ENCODE results near the gene SOX8.

The SOX8 gene

DNA sequence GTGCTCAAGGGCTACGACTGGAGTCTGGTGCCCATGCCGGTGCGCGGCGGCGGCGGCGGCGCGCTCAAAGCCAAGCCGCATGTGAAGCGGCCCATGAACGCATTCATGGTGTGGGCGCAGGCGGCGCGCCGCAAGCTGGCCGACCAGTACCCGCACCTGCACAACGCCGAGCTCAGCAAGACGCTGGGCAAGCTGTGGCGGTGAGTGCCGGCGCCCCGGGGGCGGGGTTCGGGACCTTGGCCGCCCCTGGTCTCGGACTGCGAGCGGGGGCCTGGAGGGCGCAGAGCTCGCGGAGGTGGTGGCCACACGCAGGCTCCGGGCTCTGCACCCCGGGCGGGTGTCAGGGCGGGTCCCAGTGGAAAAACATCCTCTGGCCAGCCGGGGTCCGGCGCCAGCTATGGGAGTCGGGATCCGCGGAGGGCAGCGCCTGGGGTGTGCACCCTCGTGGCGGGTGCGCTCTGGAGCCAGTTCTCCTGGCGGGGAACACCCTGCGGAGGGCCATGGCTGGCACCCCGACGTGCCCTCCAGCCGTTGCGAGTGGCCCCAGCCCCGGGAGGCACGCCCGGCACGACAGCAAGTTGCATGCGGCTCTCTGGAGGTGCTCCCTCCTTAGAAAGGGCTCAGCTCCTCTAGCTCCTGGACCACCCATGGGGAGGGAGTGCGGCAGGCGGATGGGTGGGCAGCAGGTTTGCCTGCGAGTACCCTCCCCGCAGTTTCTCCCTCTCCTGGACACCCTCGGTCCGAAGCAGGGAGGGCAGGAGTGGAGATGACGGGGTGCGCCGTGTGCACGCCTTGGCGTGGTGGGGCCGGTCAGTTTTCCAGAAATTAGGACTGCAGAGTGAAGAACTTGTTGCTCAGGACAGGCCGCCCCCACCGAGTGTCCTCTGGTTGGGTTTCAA, 824 bp downstream of the SOX8 start:
- peaks cover 23% of the 10 kb centered on the region for H3K27me3 ChIP-seq (ENCODE audit: low read depth, low read length)
- H3K4me1 ChIP-seq (ENCODE audit: control insufficient read depth in 1 of 2, insufficient read depth in 2 of 2, low read length in 2 of 2) = peaks cover 0 to 13% of the 10 kb centered on the region in 2 donors
- no peaks in the 10 kb centered on the region for H3K9me3 ChIP-seq (ENCODE audit: control insufficient read depth in 1 of 2, low read length in 2 of 2)
- peak overlapping the region in 1 of 2 donors; percentile 51 for H3K4me3 ChIP-seq (ENCODE audit: low read depth in 1 of 2, low read length in 2 of 2)
- H3K36me3 ChIP-seq (ENCODE audit: control insufficient read depth in 1 of 2, insufficient read depth in 2 of 2, low read length in 2 of 2) = no peaks in the 10 kb centered on the region
- no peak overlapping the region for H3K27ac ChIP-seq (ENCODE audit: low read length)

GRCh38 chr16:983044-984030, 1.8 kb downstream of the SOX8 start:
- Histone ChIP-seq H3K27ac (ENCODE audit: low read length) (no peak overlapping the region), H3K4me1 (ENCODE audit: control insufficient read depth in 1 of 2, insufficient read depth in 2 of 2, low read length in 2 of 2) (peaks cover 0 to 12% of the 10 kb centered on the region in 2 donors), H3K9me3 (ENCODE audit: control insufficient read depth in 1 of 2, low read length in 2 of 2) (no peaks in the 10 kb centered on the region), H3K27me3 (ENCODE audit: low read depth, low read length) (peaks cover 20% of the 10 kb centered on the region), H3K4me3 (ENCODE audit: low read depth in 1 of 2, low read length in 2 of 2) (peak overlapping the region in 1 of 2 donors; percentile 51), H3K36me3 (ENCODE audit: control insufficient read depth in 1 of 2, insufficient read depth in 2 of 2, low read length in 2 of 2) (no peaks in the 10 kb centered on the region)

- Histone ChIP-seq H3K9me3 (ENCODE audit: control insufficient read depth in 1 of 2, low read length in 2 of 2) (no peaks in the 10 kb centered on the region), H3K27ac (ENCODE audit: low read length) (no peak overlapping the region), H3K4me3 (ENCODE audit: low read depth in 1 of 2, low read length in 2 of 2) (no peak overlapping the region), H3K27me3 (ENCODE audit: low read depth, low read length) (peaks cover 20% of the 10 kb centered on the region), H3K4me1 (ENCODE audit: control insufficient read depth in 1 of 2, insufficient read depth in 2 of 2, low read length in 2 of 2) (peaks cover 0 to 12% of the 10 kb centered on the region in 2 donors), H3K36me3 (ENCODE audit: control insufficient read depth in 1 of 2, insufficient read depth in 2 of 2, low read length in 2 of 2) (no peaks in the 10 kb centered on the region)
Measured at GRCh38 chr16:984121-984694, 2.6 kb downstream of the SOX8 start.

DNA sequence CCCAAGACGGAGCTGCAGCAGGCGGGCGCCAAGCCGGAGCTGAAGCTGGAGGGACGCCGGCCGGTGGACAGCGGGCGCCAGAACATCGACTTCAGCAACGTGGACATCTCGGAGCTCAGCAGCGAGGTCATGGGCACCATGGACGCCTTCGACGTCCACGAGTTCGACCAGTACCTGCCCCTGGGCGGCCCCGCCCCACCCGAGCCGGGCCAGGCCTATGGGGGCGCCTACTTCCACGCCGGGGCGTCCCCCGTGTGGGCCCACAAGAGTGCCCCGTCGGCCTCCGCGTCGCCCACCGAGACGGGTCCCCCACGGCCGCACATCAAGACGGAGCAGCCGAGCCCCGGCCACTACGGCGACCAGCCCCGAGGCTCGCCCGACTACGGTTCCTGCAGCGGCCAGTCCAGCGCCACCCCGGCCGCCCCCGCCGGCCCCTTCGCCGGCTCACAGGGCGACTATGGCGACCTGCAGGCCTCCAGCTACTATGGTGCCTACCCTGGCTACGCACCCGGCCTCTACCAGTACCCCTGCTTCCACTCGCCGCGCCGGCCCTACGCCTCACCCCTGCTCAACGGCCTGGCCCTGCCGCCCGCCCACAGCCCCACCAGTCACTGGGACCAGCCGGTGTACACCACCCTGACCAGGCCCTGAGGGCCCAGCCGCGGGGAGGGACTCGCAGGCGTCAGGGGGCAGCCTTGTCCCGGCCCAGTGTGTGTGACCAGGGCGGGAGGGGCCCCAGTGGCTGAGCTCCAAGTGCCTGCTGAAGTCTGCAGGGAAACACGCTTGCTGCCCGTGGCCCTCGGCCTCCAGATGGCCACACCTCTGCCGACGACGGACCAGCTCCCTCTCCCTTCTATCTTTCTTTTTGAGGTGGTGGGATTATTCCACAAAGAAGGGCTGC, 3.4 kb downstream of the SOX8 start:
- H3K27me3 ChIP-seq (ENCODE audit: low read depth, low read length) = peaks cover 13% of the 10 kb centered on the region
- peaks cover 0 to 11% of the 10 kb centered on the region in 2 donors for H3K4me1 ChIP-seq (ENCODE audit: control insufficient read depth in 1 of 2, insufficient read depth in 2 of 2, low read length in 2 of 2)
- H3K9me3 ChIP-seq (ENCODE audit: control insufficient read depth in 1 of 2, low read length in 2 of 2) = no peaks in the 10 kb centered on the region
- no peak overlapping the region for H3K27ac ChIP-seq (ENCODE audit: low read length)
- no peak overlapping the region for H3K4me3 ChIP-seq (ENCODE audit: low read depth in 1 of 2, low read length in 2 of 2)
- no peaks in the 10 kb centered on the region for H3K36me3 ChIP-seq (ENCODE audit: control insufficient read depth in 1 of 2, insufficient read depth in 2 of 2, low read length in 2 of 2)

GRCh38 chr16:985646-986400, 4.3 kb downstream of the SOX8 start:
- Histone ChIP-seq H3K4me3 (ENCODE audit: low read depth in 1 of 2, low read length in 2 of 2) (no peak overlapping the region), H3K27me3 (ENCODE audit: low read depth, low read length) (peaks cover 8% of the 10 kb centered on the region), H3K27ac (ENCODE audit: low read length) (no peak overlapping the region), H3K9me3 (ENCODE audit: control insufficient read depth in 1 of 2, low read length in 2 of 2) (no peaks in the 10 kb centered on the region), H3K4me1 (ENCODE audit: control insufficient read depth in 1 of 2, insufficient read depth in 2 of 2, low read length in 2 of 2) (peaks cover 0 to 4% of the 10 kb centered on the region in 2 donors), H3K36me3 (ENCODE audit: control insufficient read depth in 1 of 2, insufficient read depth in 2 of 2, low read length in 2 of 2) (no peaks in the 10 kb centered on the region)

DNA sequence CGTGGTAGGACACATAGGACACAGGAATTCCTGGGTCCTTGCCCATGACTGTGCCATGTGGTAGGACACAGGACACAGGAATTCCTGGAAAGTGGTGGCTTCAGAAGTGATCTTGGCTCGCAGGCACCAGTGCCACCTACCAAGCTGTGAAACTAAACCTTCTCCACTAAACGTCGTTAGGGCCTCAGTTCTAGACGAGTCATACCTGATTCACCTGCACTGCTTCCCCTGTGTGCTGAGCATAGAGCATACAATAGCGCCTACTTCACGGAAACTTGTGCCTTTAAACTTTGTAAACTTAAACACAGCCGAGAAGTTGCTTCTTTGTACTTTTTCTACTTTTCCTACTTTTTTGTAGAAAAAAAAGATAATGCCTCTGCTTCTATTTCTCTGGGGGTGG, 4.8 kb downstream of the SOX8 start:
- Histone ChIP-seq H3K27me3 (ENCODE audit: low read depth, low read length) (peaks cover 8% of the 10 kb centered on the region), H3K36me3 (ENCODE audit: control insufficient read depth in 1 of 2, insufficient read depth in 2 of 2, low read length in 2 of 2) (no peaks in the 10 kb centered on the region), H3K27ac (ENCODE audit: low read length) (no peak overlapping the region), H3K9me3 (ENCODE audit: control insufficient read depth in 1 of 2, low read length in 2 of 2) (no peaks in the 10 kb centered on the region), H3K4me1 (ENCODE audit: control insufficient read depth in 1 of 2, insufficient read depth in 2 of 2, low read length in 2 of 2) (peaks cover 0 to 4% of the 10 kb centered on the region in 2 donors), H3K4me3 (ENCODE audit: low read depth in 1 of 2, low read length in 2 of 2) (no peak overlapping the region)

- Histone ChIP-seq H3K4me1 (ENCODE audit: control insufficient read depth in 1 of 2, insufficient read depth in 2 of 2, low read length in 2 of 2) (peaks cover 0 to 2% of the 10 kb centered on the region in 2 donors), H3K36me3 (ENCODE audit: control insufficient read depth in 1 of 2, insufficient read depth in 2 of 2, low read length in 2 of 2) (no peaks in the 10 kb centered on the region), H3K4me3 (ENCODE audit: low read depth in 1 of 2, low read length in 2 of 2) (no peak overlapping the region), H3K27me3 (ENCODE audit: low read depth, low read length) (peaks cover 8% of the 10 kb centered on the region), H3K9me3 (ENCODE audit: control insufficient read depth in 1 of 2, low read length in 2 of 2) (no peaks in the 10 kb centered on the region), H3K27ac (ENCODE audit: low read length) (no peak overlapping the region)
Measured at GRCh38 chr16:986925-987582, 5.5 kb downstream of the SOX8 start.

DNA sequence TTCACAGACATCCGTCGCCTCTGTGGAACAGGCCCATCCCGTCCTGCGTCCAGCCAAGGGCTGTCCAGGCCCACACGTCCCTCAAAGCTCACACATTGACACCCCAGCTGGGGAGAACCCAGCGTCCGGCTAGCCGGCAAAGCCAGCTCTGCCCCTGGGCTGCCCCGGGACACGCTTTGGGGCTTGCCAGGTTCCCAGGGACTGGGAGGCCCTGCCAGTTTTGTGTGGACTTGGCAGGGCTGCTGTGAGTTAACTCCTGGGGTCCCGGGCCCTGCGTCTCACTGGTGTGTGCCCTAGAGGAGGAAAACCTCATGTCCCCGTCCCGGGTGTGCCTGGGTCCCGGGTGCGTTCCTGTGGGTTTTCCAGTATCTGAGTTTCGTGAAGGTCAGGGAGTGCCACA, 6.3 kb downstream of the SOX8 start:
- no peaks in the 10 kb centered on the region for H3K4me1 ChIP-seq (ENCODE audit: control insufficient read depth in 1 of 2, insufficient read depth in 2 of 2, low read length in 2 of 2)
- H3K4me3 ChIP-seq (ENCODE audit: low read depth in 1 of 2, low read length in 2 of 2) = no peak overlapping the region
- peaks cover 3% of the 10 kb centered on the region for H3K27me3 ChIP-seq (ENCODE audit: low read depth, low read length)
- H3K9me3 ChIP-seq (ENCODE audit: control insufficient read depth in 1 of 2, low read length in 2 of 2) = no peaks in the 10 kb centered on the region
- no peak overlapping the region for H3K27ac ChIP-seq (ENCODE audit: low read length)
- H3K36me3 ChIP-seq (ENCODE audit: control insufficient read depth in 1 of 2, insufficient read depth in 2 of 2, low read length in 2 of 2) = no peaks in the 10 kb centered on the region

GRCh38 chr16:988471-989353, 7.1 kb downstream of the SOX8 start:
- H3K9me3 ChIP-seq (ENCODE audit: control insufficient read depth in 1 of 2, low read length in 2 of 2) = no peaks in the 10 kb centered on the region
- no peak overlapping the region for H3K4me3 ChIP-seq (ENCODE audit: low read depth in 1 of 2, low read length in 2 of 2)
- H3K27me3 ChIP-seq (ENCODE audit: low read depth, low read length) = no peaks in the 10 kb centered on the region
- no peaks in the 10 kb centered on the region for H3K4me1 ChIP-seq (ENCODE audit: control insufficient read depth in 1 of 2, insufficient read depth in 2 of 2, low read length in 2 of 2)
- no peaks in the 10 kb centered on the region for H3K36me3 ChIP-seq (ENCODE audit: control insufficient read depth in 1 of 2, insufficient read depth in 2 of 2, low read length in 2 of 2)
- H3K27ac ChIP-seq (ENCODE audit: low read length) = no peak overlapping the region

Data from muscle layer of duodenum (tissue), 2 donors.